GM12874 (cell line): ENCODE measurements around the gene LETM1.
A peak's percentile ranks its signal among the peaks of the same experiment; 100 is the strongest.

Experiments
- CTCF ChIP-seq: IDR thresholded peaks from 2 replicates; pipeline ENCODE4 v1.5.1; 2011; ENCODE audit warnings: low read depth, mild to moderate bottlenecking, control low read depth, low read length, moderate library complexity; ENCODE audit not compliant: insufficient read depth

The LETM1 gene

GRCh38 chr4:1899149-1900086 lies 43.5 kb upstream of the LETM1 start:
- TF ChIP-seq CTCF, result peak; percentile 85

- no peak for TF ChIP-seq CTCF
Measured at GRCh38 chr4:1898681-1899080, 42.7 kb upstream of the LETM1 start.

- no peak for TF ChIP-seq CTCF
Measured at GRCh38 chr4:1898007-1898406, 42.1 kb upstream of the LETM1 start.

DNA sequence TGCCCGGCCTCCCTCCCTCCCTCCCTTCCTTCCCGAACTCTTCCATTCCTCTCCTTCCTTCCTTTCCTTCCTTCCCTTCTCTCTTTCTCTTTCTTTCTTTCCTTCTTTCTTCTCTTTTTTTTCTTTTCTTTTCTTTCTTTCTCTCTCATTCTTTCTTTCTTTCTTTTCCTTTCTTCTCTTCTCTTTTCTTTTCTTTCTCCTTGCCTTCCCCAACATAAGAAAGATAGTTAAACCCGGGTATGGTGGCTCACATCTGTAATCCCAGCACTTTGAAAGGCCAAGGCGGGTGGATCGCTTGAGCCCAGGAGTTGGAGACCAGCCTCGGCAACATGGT lies 40.7 kb upstream of the LETM1 start:
- TF ChIP-seq CTCF, result no peak

- no peak for TF ChIP-seq CTCF
Measured at GRCh38 chr4:1895971-1896657, 40.2 kb upstream of the LETM1 start.

GRCh38 chr4:1890979-1891570 lies 35.1 kb upstream of the LETM1 start:
- no peak for TF ChIP-seq CTCF

DNA sequence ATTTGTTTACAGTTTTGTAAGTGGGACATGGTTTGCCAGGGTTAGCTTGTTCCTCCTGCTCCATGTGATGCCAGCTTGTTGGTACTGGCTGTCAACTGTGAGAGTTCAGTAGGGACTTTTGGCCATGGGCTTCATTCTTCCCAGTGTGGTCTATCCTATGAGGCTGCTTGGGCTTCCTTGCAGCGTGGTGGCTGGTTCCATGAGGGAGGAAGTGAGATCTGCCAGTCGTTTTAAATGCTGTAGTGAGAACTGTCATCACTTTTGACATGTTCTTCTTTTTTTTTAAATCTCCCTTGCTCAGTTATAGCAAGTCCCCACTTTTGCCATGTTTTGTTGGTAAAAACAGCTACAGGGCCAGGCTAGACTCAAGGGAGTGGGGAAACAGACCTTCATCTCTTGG lies 31.1 kb upstream of the LETM1 start:
- no peak for TF ChIP-seq CTCF
